Activated CD4-positive, alpha-beta T cell treated with anti-CD3 and anti-CD28 coated beads for 36 hours (primary cell): ENCODE results near the gene LRRIQ3. TPM values are rescaled to one million over a fixed set of nuclear protein-coding genes. Genes with fewer than 3 reads are reported as not detected.

Experiments
- ATAC-seq: fragments of 200-7000 bp; cut with Tn5 transposase; one replicate; pipeline ENCODE4 v1.10.0; 2021; ENCODE audit warnings: mild to moderate bottlenecking, moderate library complexity
- CTCF ChIA-PET: fragments of 350-600 bp; sonication (Branson Sonifier 250); formaldehyde crosslinking; loops from one replicate; lab custom pipeline; 2021; ENCODE audit warnings: antibody characterized with exemption; lab: Charles Lee
- POLR2A ChIA-PET: fragments of 350-600 bp; sonication (Branson Sonifier 250); formaldehyde crosslinking; loops from one replicate; lab custom pipeline; 2021; ENCODE audit warnings: antibody characterized with exemption, inconsistent platforms; lab: Charles Lee
- DNase-seq: peaks from one replicate; pipeline ENCODE4 v3.0.0-alpha.2; 2020
- H3K27ac Mint-ChIP-seq: one replicate; pipeline ENCODE4 v1.8.0; 2021; ENCODE audit warnings: mixed read lengths
- H3K27me3 Mint-ChIP-seq: one replicate; pipeline ENCODE4 v1.8.0; 2021; ENCODE audit warnings: mixed read lengths
- H3K36me3 Mint-ChIP-seq: one replicate; pipeline ENCODE4 v1.8.0; 2021; ENCODE audit warnings: low read depth, mixed read lengths
- H3K4me1 Mint-ChIP-seq: one replicate; pipeline ENCODE4 v1.8.0; 2021; ENCODE audit warnings: mixed read lengths
- H3K4me3 Mint-ChIP-seq: one replicate; pipeline ENCODE4 v1.8.0; 2021; ENCODE audit warnings: mild to moderate bottlenecking, moderate library complexity, mixed read lengths
- H3K9me3 Mint-ChIP-seq: one replicate; pipeline ENCODE4 v1.8.0; 2021; ENCODE audit warnings: low read depth, mixed read lengths
- intact Hi-C, 2 experiments: fragments of 100-400 bp; cut with DNase I in 1 of 2; cut with micrococcal nuclease in 1 of 2; formaldehyde crosslinking; loops; one replicate each; pipeline versions ENCODE4 v1.14.2 to v1.15.1; 2022 to 2024; cut with DNase I, micrococcal nuclease
- total RNA-seq, 2 experiments: library from RNA; stranded (reverse); gene quantifications; one replicate each; pipeline ENCODE4 v1.2.3, GENCODE V29; 2021

LRRIQ3 gene
- total RNA-seq, 2 experiments from 2014 or later: 1.9 to 2.7 TPM

DNA sequence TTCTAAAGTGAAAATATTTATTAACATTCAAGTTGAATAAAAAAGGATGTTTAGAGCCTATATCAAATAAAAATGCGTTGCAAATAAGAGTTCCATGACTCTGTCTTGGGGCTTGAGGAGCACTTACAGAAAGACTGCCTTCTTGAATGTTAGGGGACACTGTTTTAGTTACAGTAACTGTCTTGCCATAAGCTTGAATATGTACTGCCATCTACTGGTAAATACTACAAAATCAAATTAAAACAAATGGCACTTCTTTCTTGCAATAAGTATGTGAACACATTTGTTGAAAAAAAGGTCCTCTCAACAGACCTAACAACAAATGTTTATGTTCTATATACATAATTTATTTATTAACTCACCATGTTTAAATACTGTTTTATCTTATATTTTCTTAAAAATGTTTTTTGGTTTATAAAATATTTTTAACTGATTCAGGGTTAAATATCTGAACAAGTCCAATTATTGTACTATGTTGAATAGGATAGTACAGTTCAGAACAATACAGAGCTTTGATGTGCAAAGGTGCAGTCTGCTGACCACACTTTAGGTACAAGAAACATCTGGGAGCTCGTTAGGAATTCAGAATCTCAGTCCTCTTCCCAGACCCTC lies 199.5 kb downstream of the LRRIQ3 start:
- no peaks in the 10 kb centered on the region for H3K36me3 Mint-ChIP-seq
- no peak overlapping the region for H3K4me3 Mint-ChIP-seq
- H3K9me3 Mint-ChIP-seq: no peaks in the 10 kb centered on the region
- ChIA-PET CTCF (interaction anchor here (1.0 kb wide), 1 partner anchor 505 kb away, joined by 4 read pairs; no protein-coding TSS in a partner anchor), POLR2A (no interaction called here)
- DNase-seq (no peak), ATAC-seq (no peak)
- intact Hi-C loops: loop anchor here in 1 of 2 experiments (2.0 to 5.0 kb wide), 2 partner anchors 689 to 1376 kb away; no protein-coding TSS in a partner anchor
- no peaks in the 10 kb centered on the region for H3K27me3 Mint-ChIP-seq
- H3K4me1 Mint-ChIP-seq: no peaks in the 10 kb centered on the region
- no peak overlapping the region for H3K27ac Mint-ChIP-seq

DNA sequence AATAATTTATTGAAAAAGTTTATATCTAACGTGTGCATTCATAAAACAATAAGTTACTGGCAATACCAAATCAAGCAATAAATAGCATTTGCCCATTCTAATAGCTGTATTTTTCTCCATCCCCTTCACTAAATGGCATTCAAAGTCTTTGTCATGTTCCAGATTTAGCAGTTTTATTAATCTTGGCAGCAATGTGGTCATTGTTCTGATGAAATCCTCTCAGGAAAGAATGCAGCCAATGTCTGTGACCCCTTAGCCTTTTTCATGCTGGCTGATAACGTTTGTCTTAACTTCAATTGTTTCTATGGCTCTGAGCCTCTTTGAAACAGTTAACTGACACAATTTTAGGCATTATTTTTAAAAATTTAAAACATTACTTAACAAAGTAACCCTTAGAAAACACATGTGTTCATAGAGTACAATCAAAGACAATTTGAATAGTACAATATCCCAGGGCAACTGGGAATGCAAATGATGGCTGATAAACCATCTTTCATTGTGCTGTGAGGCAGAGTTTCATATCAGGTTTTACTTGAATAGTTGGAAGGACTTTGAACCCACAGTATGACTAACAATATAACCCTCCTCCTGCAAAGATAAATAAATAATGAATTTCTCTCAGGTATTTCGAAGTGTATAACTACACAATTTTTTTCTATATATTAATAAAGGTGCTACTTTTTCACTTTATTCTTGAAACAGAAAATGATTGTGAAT lies 217.5 kb downstream of the LRRIQ3 start:
- H3K4me1 Mint-ChIP-seq: no peaks in the 10 kb centered on the region
- H3K27me3 Mint-ChIP-seq: peaks cover 2% of the 10 kb centered on the region
- no peak for ATAC-seq
- H3K27ac Mint-ChIP-seq: no peak overlapping the region
- no peak overlapping the region for H3K4me3 Mint-ChIP-seq
- no peaks in the 10 kb centered on the region for H3K36me3 Mint-ChIP-seq
- H3K9me3 Mint-ChIP-seq: peaks cover 3% of the 10 kb centered on the region
- DNase-seq: no peak
- ChIA-PET CTCF (no interaction called here), POLR2A (no interaction called here)
- intact Hi-C loops: no loop called here

DNA sequence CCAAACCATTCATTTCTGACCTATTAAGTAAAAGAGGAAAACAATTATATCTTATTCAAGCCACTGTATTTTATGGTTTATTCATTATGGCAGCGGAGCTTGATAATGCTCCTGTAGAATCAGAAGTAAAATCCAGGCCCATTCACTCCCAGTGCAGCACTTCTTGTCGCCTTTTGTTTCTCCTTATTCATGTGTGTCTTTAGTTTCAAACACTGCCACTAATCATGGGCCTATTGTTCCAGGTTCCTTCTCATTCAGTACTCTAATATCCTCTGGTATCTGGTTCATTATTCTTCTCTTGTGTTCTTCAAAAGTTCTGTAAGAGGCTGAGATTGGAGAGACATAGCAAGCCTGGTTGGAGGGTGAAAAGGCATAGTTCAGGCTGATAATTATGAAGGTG lies 218.3 kb downstream of the LRRIQ3 start:
- intact Hi-C loops: no loop called here
- H3K27ac Mint-ChIP-seq: no peak overlapping the region
- H3K4me3 Mint-ChIP-seq: no peak overlapping the region
- ATAC-seq: no peak
- DNase-seq: no peak
- peaks cover 2% of the 10 kb centered on the region for H3K27me3 Mint-ChIP-seq
- no peaks in the 10 kb centered on the region for H3K4me1 Mint-ChIP-seq
- ChIA-PET POLR2A (no interaction called here), CTCF (no interaction called here)
- peaks cover 3% of the 10 kb centered on the region for H3K9me3 Mint-ChIP-seq
- H3K36me3 Mint-ChIP-seq: no peaks in the 10 kb centered on the region

DNA sequence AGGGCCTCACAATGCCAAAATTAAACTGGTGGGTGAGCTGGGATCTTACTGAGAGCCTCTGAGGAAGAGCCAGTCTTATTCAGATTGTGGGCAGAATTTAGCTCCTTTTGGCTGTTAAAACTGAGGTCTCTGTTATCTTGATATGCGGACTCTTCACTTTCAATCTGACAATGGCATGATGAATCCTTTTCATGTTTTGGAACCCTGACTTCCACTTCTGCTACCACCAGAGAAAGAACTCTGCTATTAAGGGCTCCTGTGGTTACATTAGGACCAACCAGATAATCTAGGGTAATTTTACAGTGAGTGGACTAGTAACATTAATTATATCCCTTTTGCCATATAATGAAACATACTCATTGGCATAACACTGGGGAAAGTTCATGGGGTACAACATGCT lies 219.0 kb downstream of the LRRIQ3 start:
- H3K36me3 Mint-ChIP-seq: no peaks in the 10 kb centered on the region
- no peak overlapping the region for H3K4me3 Mint-ChIP-seq
- intact Hi-C loops: no loop called here
- DNase-seq: no peak
- H3K27ac Mint-ChIP-seq: no peak overlapping the region
- CTCF ChIA-PET: no interaction called here
- peaks cover 3% of the 10 kb centered on the region for H3K9me3 Mint-ChIP-seq
- no peaks in the 10 kb centered on the region for H3K4me1 Mint-ChIP-seq
- POLR2A ChIA-PET: no interaction called here
- H3K27me3 Mint-ChIP-seq: peaks cover 2% of the 10 kb centered on the region
- ATAC-seq: no peak

Other genes starting within 250 kb of the LRRIQ3 start
- gene FPGT, start 66 bp upstream of the LRRIQ3 start, total RNA-seq: 10 to 100 TPM; 12.5 to 13.9 TPM
- gene TNNI3K, start 37.2 kb upstream of the LRRIQ3 start, total RNA-seq: under 1 TPM; 0.37 to 0.59 TPM